Lung (tissue), 12 donors: ENCODE results near the gene RPL36. TPM values are rescaled to one million over a fixed set of nuclear protein-coding genes. Genes with fewer than 3 reads are reported as not detected.

ENCODE experiments used
- ATAC-seq: fragments of 200-7000 bp; cut with Tn5 transposase; one replicate; pipeline ENCODE4 v1.9.1; 2020; ENCODE audit warnings: moderate number of reproducible peaks; ENCODE audit not compliant: insufficient read depth, low FRiP score
- DNase-seq, 3 donors: peaks; one replicate each; pipeline ENCODE4 v3.0.0-alpha.2; 2013 to 2017
- H3K27ac ChIP-seq, 2 donors: one replicate each; pipeline ENCODE4 v1.5.1; 2013; ENCODE audit warnings: mild to moderate bottlenecking in 2 of 2, moderate library complexity in 2 of 2, control low read depth in 1 of 2, inconsistent platforms in 1 of 2, low read depth in 1 of 2, low read length in 1 of 2
- H3K27me3 ChIP-seq, 3 donors: one replicate each; pipeline ENCODE4 v1.5.1; 2013; ENCODE audit warnings: low read length in 2 of 3; ENCODE audit not compliant: control insufficient read depth in 3 of 3, insufficient read depth in 3 of 3
- H3K36me3 ChIP-seq, 4 donors: one replicate each; pipeline ENCODE4 v1.5.1; 2013; ENCODE audit warnings: low read length in 4 of 4, mild to moderate bottlenecking in 1 of 4, moderate library complexity in 1 of 4; ENCODE audit not compliant: control insufficient read depth in 4 of 4, insufficient read depth in 4 of 4
- H3K4me1 ChIP-seq, 5 donors: one replicate each; pipeline ENCODE4 v1.5.1; 2013; ENCODE audit warnings: low read length in 5 of 5, mild to moderate bottlenecking in 2 of 5, moderate library complexity in 1 of 5; ENCODE audit not compliant: control insufficient read depth in 5 of 5, insufficient read depth in 5 of 5
- H3K4me3 ChIP-seq: one replicate; pipeline ENCODE4 v1.5.1; 2013; ENCODE audit warnings: mild to moderate bottlenecking, control low read depth, moderate library complexity
- H3K9ac ChIP-seq, 2 donors: one replicate each; pipeline ENCODE4 v1.5.1; 2013; ENCODE audit warnings: low read length in 2 of 2, control low read depth in 1 of 2; ENCODE audit not compliant: insufficient read depth in 1 of 2
- H3K9me3 ChIP-seq, 4 donors: one replicate each; pipeline ENCODE4 v1.5.1; 2013; ENCODE audit warnings: low read length in 3 of 4, mild to moderate bottlenecking in 1 of 4, moderate library complexity in 1 of 4; ENCODE audit not compliant: control insufficient read depth in 4 of 4, insufficient read depth in 3 of 4
- WGBS, 2 donors: extraction: QIAGEN DNeasy Blood & Tissue Kit; methylation state at CpG; one replicate each; pipeline ENCODE4 v1.1.7; 2013; 5-methylcytosine and 5-hydroxymethylcytosine counted together
- polyA plus RNA-seq, 2 donors: library from polyadenylated mRNA; stranded (reverse); fragments of 200-250 nt; gene quantifications; one replicate each; pipeline ENCODE4 v1.2.1, GENCODE V29; 2013
- total RNA-seq, 2 donors: library from RNA; depleted of rRNA in 1 of 2; stranded (reverse); fragments of >200 nt in 1 of 2; gene quantifications; one replicate each; pipeline ENCODE4 v1.2.1, GENCODE V29; 2014 to 2021
- TF ChIP-seq, protein P1 (sequence below): IDR thresholded peaks from 2 replicates; pipeline ENCODE4 v1.5.1; 2012; ENCODE audit warnings: mild to moderate bottlenecking; ENCODE audit errors: control extremely low read depth, extremely low read depth
- donor health status: control.
- donor health status: control.
- donor health status: Bipolar disorder and iron deficiency.
- donor health status: healthy.
- donor health status: DM: yes; HTN: yes; CAD: no.

The RPL36 gene
- total and polyA plus RNA-seq, 4 donors: 309 to 1,934 (median 702) TPM

DNA sequence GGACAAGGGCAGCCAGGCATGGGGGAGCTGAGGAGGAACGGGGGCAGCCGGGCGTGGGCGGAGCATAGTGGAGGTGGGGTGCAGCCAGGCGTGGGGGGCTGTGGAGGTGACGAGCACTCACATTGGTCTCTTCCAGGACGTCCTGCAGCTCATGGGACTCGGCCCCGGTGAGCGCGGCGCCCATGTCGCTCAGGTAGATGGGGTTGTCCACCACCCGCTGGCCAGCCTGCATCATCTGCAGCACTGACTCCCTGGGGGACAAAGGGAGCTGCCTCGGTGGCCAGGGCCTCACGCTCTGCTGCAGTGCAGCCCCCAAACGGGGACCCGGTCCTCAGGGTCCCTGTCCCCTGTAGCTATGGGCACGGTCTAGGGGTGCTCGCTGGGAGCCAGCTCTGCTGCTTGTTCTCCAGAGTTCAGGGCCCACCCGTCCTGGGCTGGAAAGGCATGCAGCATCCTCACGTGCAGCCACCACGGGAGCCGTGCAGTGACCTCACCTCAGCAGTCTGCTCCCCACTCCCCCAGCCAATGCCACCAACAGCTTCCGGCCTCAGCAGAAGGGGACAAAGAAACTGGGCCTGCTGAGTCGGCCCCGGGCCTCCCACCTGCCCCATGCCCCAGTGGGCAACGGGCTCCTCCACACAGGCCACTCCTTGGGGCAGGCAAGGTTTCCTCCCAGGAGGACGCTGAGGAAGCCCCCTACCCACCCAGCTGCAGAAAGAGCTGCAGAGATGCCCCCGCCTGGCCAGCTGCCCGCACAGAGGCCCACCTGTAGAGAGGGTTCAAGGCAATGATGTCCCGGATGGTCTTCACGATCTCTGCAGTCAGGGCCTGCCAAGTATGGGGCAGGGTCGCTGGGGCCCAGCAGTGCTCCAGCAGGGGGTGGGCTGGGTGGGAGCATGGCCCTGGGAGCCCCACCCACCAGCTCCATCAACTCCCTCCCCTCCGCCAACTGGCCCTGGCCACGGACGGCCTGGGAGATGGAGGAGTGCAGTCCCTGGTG, 17.8 kb downstream of the RPL36 start:
- Histone ChIP-seq H3K27me3 (no peaks in the 10 kb centered on the region), H3K9me3 (no peaks in the 10 kb centered on the region), H3K27ac (no peak overlapping the region), H3K4me3 (no peak overlapping the region), H3K4me1 (no peaks in the 10 kb centered on the region), H3K36me3 (peaks cover 2 to 80% (median 28%) of the 10 kb centered on the region in 4 donors), H3K9ac (no peak overlapping the region)
- DNase-seq (no peak), ATAC-seq (no peak)
- WGBS, 2 donors: 92 to 95% methylated on average over 34 to 37 of the region's 37 CpGs
- TF ChIP-seq, protein P1, sequence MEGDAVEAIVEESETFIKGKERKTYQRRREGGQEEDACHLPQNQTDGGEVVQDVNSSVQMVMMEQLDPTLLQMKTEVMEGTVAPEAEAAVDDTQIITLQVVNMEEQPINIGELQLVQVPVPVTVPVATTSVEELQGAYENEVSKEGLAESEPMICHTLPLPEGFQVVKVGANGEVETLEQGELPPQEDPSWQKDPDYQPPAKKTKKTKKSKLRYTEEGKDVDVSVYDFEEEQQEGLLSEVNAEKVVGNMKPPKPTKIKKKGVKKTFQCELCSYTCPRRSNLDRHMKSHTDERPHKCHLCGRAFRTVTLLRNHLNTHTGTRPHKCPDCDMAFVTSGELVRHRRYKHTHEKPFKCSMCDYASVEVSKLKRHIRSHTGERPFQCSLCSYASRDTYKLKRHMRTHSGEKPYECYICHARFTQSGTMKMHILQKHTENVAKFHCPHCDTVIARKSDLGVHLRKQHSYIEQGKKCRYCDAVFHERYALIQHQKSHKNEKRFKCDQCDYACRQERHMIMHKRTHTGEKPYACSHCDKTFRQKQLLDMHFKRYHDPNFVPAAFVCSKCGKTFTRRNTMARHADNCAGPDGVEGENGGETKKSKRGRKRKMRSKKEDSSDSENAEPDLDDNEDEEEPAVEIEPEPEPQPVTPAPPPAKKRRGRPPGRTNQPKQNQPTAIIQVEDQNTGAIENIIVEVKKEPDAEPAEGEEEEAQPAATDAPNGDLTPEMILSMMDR: no peak

DNA sequence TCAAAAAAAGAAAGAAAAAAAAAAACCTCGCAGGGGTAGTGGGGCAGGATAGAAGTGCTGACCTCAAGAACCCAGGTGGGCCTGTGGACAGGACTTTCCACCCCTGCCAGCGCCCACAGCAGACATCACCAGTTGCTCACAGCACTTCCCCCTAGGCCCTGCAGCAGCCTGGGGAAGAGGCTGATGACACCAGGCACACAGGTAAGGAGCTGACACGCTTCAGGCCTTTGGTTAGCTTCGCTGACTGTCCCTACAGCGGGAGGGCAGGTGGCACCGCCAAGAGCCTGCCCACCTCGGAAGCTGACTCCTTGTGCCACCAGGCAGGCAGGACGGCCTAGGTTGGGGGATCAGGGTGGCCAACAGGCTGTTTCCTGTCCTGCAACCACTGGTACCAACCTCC, 20.9 kb downstream of the RPL36 start:
- 93 to 95% methylated on average over 8 of the region's 8 CpGs for WGBS, 2 donors
- Histone ChIP-seq H3K9me3 (no peaks in the 10 kb centered on the region), H3K4me3 (no peak overlapping the region), H3K27ac (no peak overlapping the region), H3K4me1 (no peaks in the 10 kb centered on the region), H3K27me3 (no peaks in the 10 kb centered on the region), H3K9ac (no peak overlapping the region), H3K36me3 (peaks cover 2 to 66% (median 22%) of the 10 kb centered on the region in 4 donors)
- DNase-seq: no peak
- TF ChIP-seq, protein P1: no peak
- no peak for ATAC-seq

DNA sequence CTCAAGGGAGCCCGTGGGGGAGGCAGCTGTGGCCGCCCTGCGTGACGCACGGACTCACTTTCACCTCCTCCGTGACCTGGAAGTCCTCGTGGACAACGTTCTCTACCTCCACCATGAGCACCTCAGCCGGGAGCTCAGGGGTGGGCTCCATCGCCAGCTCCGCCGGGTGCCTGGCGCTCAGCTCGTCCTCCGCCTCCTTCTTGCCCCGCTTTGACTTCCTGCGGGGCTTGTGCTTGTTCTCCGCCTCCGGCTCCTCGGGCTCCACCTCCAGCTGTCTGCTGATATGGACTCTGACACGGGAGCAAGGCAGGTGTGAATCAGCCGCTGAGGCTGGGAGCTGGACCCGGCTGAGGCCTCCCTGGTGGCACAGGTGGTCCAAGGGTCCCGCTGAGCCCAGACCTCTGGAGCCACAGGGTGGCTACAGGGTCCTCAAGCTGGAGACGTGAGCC, 21.6 kb downstream of the RPL36 start:
- H3K27ac ChIP-seq: no peak overlapping the region
- H3K4me3 ChIP-seq: no peak overlapping the region
- 92 to 93% methylated on average over 24 to 25 of the region's 25 CpGs for WGBS, 2 donors
- H3K4me1 ChIP-seq: no peaks in the 10 kb centered on the region
- ATAC-seq (no peak), DNase-seq (no peak)
- H3K36me3 ChIP-seq: peaks cover 2 to 59% (median 18%) of the 10 kb centered on the region in 4 donors
- TF ChIP-seq, protein P1: no peak
- H3K9ac ChIP-seq: no peak overlapping the region
- no peaks in the 10 kb centered on the region for H3K27me3 ChIP-seq
- no peaks in the 10 kb centered on the region for H3K9me3 ChIP-seq
